Glutamatergic neuron (in vitro differentiated cells): Measurements from ENCODE around the gene TMEM37. TPM values are rescaled to one million over a fixed set of nuclear protein-coding genes. Genes with fewer than 3 reads are reported as not detected.

Source experiments
- DNase-seq: peaks from one replicate; pipeline ENCODE4 v3.0.0; 2022
- H3K27ac Mint-ChIP-seq: one replicate; pipeline ENCODE4 v1.8.0; 2020; ENCODE audit warnings: mild to moderate bottlenecking, mixed read lengths, inconsistent platforms; ENCODE audit not compliant: unreplicated experiment
- H3K27me3 Mint-ChIP-seq: one replicate; pipeline ENCODE4 v1.8.0; 2020; ENCODE audit warnings: mild to moderate bottlenecking, moderate library complexity, mixed read lengths, inconsistent platforms; ENCODE audit not compliant: unreplicated experiment
- H3K36me3 Mint-ChIP-seq: one replicate; pipeline ENCODE4 v1.8.0; 2020; ENCODE audit warnings: mild to moderate bottlenecking, mixed read lengths, inconsistent platforms; ENCODE audit not compliant: unreplicated experiment
- H3K4me1 Mint-ChIP-seq: one replicate; pipeline ENCODE4 v1.8.0; 2020; ENCODE audit warnings: mild to moderate bottlenecking, low read depth, mixed read lengths, inconsistent platforms; ENCODE audit not compliant: unreplicated experiment
- H3K4me3 Mint-ChIP-seq: one replicate; pipeline ENCODE4 v1.8.0; 2020; ENCODE audit warnings: mild to moderate bottlenecking, mixed read lengths, inconsistent platforms; ENCODE audit not compliant: unreplicated experiment
- H3K9me3 Mint-ChIP-seq: one replicate; pipeline ENCODE4 v1.8.0; 2020; ENCODE audit warnings: mild to moderate bottlenecking, moderate library complexity, mixed read lengths, inconsistent platforms; ENCODE audit not compliant: unreplicated experiment
- total RNA-seq: library from RNA; stranded (reverse); fragmentation: NEBNext Ultra II Directional; extraction: Animal tissue kit (Norgen Biotek cat#: 25700); gene quantifications from one replicate; pipeline ENCODE4 v1.2.1, GENCODE V29; 2021; ENCODE audit not compliant: unreplicated experiment
- TF ChIP-seq, protein P1 (sequence below): fragments of 200-600 bp; sonication (generic); IDR thresholded peaks from one replicate; pipeline ENCODE4 v1.5.0; 2021; ENCODE audit not compliant: partially characterized antibody, unreplicated experiment

Gene TMEM37
- total RNA-seq, 1 donor from 2014 or later, result not detected

DNA sequence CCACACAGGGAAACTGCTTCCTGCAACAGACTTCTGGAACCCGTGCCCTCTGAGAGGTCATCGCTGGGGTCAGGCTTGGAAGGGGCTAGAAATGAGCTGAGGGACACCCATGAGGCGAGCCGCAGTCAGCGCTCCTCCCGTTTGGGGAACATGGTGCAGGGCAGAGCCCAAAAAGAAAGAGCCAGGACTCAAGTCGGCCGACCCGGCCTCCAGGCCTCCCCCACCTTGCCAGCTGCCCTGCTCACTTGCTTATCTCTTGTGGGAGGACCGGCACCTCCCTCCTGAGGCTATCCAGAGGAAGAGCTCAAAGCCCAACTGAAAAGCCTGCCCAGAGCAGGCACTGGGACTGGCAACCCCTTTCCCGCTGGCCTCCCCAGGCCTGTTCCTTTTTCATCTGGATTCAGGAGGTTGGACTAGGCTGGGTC, 49.1 kb downstream of the TMEM37 start:
- TF ChIP-seq, protein P1, sequence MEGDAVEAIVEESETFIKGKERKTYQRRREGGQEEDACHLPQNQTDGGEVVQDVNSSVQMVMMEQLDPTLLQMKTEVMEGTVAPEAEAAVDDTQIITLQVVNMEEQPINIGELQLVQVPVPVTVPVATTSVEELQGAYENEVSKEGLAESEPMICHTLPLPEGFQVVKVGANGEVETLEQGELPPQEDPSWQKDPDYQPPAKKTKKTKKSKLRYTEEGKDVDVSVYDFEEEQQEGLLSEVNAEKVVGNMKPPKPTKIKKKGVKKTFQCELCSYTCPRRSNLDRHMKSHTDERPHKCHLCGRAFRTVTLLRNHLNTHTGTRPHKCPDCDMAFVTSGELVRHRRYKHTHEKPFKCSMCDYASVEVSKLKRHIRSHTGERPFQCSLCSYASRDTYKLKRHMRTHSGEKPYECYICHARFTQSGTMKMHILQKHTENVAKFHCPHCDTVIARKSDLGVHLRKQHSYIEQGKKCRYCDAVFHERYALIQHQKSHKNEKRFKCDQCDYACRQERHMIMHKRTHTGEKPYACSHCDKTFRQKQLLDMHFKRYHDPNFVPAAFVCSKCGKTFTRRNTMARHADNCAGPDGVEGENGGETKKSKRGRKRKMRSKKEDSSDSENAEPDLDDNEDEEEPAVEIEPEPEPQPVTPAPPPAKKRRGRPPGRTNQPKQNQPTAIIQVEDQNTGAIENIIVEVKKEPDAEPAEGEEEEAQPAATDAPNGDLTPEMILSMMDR, result no peak
- Mint-ChIP-seq H3K4me1 (peaks cover under 1% of the 10 kb centered on the region), H3K4me3 (no peak overlapping the region), H3K36me3 (no peaks in the 10 kb centered on the region), H3K9me3 (peaks cover 1% of the 10 kb centered on the region), H3K27me3 (peaks cover 6% of the 10 kb centered on the region), H3K27ac (no peak overlapping the region)
- DNase-seq, result no peak

DNA sequence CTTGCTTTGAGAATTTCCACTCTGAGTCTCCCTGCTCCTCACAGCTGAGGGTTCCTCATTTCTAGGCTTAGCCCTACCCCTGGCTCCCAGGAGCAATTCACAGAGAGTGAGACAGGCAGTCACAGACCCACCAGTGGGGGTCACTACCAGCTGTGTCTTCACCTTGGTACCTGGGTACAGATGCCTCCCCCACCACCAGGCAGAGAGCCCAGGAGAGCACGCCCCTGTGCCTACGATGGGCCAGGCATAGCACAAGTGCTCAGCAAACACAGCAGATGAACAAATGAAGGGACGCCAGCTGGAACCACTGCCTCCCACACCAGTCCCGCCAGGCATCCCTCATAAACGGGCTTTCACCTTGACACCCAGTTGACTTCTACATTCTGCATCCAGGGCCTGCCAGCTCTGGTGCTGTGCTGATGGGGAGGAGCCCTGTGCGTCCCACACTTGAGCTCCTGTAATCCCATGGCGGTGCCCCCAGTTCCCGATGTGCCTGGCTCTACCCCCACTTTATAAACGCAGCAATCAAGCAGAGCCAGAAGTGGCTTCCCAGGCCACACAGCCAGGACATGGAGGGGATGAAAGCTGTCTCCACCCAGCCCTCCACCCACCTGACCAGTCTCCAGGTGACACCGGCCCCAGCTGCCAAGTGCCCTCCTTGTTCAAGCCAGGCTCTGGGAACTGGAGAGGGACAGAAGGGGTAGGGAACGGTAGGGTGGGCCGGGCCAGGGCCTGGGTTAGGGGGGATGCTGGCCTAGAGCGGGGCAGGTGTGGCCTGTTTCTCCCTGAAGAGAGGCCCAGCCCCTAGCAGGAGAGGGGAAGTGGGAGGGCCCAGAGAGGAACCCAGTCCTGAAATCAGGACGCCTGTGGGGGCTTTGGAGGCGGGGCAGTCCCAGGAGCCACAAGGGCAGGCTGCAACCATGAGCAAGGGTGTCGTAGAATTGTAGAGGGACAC, 50.1 kb downstream of the TMEM37 start:
- no peak overlapping the region for H3K4me3 Mint-ChIP-seq
- no peak for DNase-seq
- no peaks in the 10 kb centered on the region for H3K36me3 Mint-ChIP-seq
- H3K4me1 Mint-ChIP-seq, result no peaks in the 10 kb centered on the region
- TF ChIP-seq, protein P1, result no peak
- H3K27me3 Mint-ChIP-seq, result peaks cover 5% of the 10 kb centered on the region
- H3K9me3 Mint-ChIP-seq, result peaks cover 1% of the 10 kb centered on the region
- H3K27ac Mint-ChIP-seq, result no peak overlapping the region

DNA sequence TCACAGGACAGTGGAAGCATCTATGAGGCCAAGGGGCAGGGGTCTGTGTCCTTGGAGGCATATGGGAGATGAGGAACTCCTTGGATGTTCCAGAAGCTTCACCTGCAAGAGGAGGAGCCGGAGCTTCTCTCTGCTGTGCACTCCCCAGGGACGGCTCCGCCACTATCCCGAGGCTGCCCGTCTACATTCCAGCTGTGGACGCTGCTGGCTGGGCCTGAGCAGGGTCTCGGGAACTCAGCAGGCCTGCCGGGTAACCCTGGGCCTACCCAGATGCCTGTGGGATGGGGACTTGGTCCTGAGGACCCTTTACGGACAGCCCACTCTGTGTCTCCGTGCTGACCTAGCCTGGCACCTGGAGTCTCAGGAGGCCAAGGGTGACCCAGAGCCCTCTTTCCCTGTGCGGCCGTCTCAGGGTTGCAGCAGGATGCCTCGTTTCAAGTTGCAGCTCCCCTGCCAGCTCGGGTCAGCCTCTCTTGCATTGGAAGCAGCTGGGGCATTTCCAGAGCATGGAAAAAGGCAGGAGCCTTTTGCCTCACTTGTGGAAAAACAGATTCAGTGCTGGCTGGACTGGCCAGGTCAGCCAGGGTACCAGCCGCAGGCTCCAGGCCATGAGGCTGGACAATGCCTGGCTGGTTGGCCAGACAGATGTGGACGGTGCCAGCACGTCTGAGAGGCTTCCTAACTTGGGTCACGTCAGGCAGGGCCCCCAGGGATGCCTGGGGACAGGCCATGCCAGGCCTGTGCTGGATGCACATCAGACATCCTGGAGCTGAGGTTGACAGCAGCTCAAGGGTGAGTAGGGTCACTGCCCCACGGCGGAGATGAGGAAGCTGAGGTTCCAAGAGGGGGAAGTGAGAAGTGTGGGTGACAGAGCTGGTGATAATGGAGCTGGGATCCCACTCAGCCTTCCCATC, 51.1 kb downstream of the TMEM37 start:
- H3K27ac Mint-ChIP-seq, result no peak overlapping the region
- TF ChIP-seq, protein P1, result no peak
- peaks cover 2% of the 10 kb centered on the region for H3K4me1 Mint-ChIP-seq
- DNase-seq, result no peak
- peaks cover 5% of the 10 kb centered on the region for H3K27me3 Mint-ChIP-seq
- no peaks in the 10 kb centered on the region for H3K9me3 Mint-ChIP-seq
- H3K36me3 Mint-ChIP-seq, result no peaks in the 10 kb centered on the region
- no peak overlapping the region for H3K4me3 Mint-ChIP-seq

DNA sequence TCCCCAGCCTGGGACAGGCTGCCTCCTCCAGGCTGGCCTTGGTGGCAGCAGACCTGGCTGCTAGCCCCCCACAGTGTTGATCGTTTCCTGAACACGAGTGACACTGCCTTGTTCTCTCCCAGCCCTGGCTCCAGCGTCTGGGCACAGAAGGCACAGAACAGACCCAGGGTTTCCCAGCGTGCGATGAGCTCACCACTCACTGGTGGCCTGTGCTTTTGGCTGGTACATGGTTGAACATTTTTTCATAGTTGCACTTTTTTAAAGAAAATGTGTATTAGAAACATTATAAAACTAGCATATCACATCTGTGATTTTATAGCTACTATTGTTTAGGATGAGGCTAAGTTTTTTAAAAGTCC, 51.7 kb downstream of the TMEM37 start:
- TF ChIP-seq, protein P1, result no peak
- Mint-ChIP-seq H3K27ac (no peak overlapping the region), H3K36me3 (no peaks in the 10 kb centered on the region), H3K9me3 (no peaks in the 10 kb centered on the region), H3K4me1 (peaks cover 7% of the 10 kb centered on the region), H3K4me3 (no peak overlapping the region), H3K27me3 (peaks cover 5% of the 10 kb centered on the region)
- no peak for DNase-seq
